Measurements from ENCODE around the gene KCND1.

- TF ChIP-seq SUZ12 (IDR thresholded peaks at IDR 0.05; ENCODE audit: extremely low read depth, insufficient read depth, insufficient read length) (no peak), ZNF274 (IDR thresholded peaks at IDR 0.05; ENCODE audit: low read depth, low read length) (no peak)
Observed at GRCh38 chrX:48948589-48948988, 23.1 kb downstream of the KCND1 start.
